ENCODE measurements around the gene RERG.

The RERG gene

DNA sequence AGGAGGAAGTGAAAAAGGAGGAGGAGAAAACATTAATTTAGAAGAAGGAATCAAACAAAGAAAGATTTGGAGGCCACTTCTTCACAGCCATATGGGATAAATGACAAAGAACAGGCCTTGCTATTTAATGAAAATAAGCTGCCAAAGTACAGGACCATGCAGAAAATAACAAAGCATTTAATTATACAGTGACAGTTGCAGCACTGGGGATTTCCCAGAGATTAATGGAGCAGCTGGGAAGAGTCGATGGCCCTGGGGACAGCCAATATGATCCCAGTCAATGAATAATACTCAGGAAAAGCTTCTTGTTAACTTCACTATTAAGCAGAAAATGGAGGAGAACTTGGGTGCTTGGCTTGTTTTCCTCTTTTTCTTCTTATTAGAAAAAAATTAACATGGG, 34.6 kb downstream of the RERG start:
- DNase-seq (no peak), ATAC-seq (no peak)

DNA sequence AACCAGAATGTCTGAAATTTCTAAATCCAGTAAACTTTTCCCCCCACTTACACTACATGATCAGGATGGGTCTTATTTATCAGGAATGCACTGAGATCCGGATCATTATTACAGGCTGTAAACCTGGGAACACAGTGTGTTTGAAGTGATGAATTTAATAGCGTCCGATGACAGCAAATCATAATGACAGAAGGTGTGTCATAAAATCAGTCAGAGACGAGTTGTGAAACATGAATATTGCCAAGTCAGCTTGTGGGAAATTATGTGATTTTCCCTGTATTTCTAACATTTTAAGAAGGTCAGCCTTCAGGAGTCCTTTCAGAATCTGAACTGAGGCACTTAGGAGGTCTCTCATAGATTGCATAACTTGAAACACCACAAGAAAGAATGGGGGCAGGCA, 36.7 kb downstream of the RERG start:
- ATAC-seq (no peak), DNase-seq (no peak)

DNA sequence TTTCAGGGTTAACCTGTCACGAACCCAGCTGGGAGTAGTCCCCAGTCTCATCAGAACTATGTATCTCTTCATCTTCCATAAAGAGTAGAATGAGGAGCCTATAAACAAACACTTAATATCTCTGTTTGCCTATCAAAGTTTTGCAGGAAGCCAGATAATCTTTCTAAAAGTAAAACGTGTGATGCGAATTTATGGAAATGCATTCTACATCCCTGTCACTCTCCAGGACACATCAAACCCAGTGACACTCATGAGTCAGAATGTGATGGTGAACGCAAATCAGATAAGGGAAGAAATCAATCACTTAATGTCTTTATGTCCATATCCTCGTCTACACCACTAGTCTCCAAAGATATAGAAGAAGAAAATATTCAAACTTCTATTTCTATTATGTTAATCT, 37.4 kb downstream of the RERG start:
- ATAC-seq (no peak), DNase-seq (no peak)

DNA sequence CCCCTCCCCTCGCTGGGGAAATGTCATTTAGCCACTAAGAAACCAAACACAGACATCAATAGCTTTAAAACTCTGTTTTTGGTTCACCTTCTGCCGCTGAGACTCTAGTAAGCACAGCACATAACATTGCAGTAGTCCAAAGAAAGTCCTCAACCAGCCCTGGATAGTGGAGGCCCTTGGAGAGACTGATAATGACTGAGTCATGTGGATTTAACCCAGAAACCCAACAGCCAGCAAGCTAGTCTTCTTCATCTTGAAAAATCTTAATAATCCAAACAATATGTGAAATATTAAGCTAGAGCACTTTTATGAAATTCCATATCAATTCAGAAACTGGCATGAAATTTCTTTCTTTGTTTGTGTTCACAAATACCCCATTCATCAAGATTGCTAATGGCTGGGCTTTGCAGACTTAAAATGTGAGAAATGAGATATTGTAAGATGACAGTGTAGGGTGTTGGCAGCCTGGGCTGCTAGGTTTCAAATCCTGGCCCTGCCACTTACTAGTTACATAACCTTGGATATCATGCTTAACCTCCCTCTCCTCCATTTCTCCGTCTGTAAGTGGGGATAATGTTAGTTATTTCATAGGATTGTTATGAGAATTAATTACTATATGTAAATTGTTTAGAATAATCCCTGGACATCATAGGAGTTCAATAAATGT, 40.1 kb downstream of the RERG start:
- ATAC-seq (no peak), DNase-seq (no peak)

DNA sequence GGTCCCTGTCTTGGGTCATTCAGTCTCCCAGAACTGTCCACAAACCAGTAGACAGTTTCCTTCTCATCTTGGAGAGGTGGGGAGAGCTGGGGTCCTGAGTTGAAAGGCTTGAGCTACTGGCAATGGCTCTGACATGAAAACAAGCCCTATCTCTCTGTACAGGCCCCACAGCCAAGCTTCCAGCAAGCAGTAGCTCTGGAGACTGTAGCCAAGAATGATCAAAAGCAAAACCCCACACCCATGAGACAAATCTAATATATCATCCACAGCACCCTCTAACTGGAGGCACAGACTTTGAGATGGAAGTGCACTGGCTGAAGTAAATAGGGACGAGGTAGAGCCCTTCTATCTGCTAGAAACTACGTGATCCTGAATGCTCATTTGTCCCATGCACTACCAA, 40.9 kb downstream of the RERG start:
- DNase-seq (no peak), ATAC-seq (no peak)

DNA sequence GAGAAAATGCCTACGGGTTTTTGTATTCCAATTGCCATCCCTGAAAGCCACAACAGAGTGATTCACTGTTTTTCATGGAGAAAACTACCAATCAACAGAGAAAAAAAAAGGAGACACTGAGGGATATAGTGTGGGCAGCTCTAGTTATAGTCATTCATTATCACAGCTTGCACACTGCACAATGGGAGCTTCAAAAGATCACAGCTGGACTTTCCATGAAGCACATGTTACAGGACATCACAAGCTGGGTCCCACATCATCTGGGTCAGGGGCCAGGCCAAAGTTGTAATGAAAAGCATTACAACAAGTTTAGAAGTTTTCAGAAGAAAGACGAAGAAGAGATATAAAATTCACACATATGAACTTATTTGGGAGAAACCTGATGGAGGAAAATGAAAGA, 41.5 kb downstream of the RERG start:
- ATAC-seq = no peak

DNA sequence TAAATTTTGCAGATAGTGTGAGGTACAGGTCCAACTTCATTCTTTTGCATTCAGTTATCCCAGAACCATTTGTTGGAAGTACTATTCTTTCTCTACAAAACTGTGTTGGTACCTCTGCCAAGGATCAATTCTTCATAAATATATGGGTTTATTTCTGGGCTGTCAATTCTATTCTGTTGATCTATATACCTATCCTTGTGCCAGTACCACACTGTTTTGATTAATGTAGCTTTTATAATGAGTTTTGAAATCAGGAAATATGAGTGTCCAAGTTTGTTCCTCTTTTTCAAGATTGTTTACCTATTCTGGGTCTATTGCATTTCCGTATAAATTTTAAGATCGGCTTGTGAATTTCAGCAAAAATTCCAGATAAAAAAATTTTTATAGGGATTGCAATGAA, 48.1 kb downstream of the RERG start:
- no peak for ATAC-seq

More for the DNA sequence above, 41.5 kb downstream of the RERG start:
- no peak for DNase-seq

DNA sequence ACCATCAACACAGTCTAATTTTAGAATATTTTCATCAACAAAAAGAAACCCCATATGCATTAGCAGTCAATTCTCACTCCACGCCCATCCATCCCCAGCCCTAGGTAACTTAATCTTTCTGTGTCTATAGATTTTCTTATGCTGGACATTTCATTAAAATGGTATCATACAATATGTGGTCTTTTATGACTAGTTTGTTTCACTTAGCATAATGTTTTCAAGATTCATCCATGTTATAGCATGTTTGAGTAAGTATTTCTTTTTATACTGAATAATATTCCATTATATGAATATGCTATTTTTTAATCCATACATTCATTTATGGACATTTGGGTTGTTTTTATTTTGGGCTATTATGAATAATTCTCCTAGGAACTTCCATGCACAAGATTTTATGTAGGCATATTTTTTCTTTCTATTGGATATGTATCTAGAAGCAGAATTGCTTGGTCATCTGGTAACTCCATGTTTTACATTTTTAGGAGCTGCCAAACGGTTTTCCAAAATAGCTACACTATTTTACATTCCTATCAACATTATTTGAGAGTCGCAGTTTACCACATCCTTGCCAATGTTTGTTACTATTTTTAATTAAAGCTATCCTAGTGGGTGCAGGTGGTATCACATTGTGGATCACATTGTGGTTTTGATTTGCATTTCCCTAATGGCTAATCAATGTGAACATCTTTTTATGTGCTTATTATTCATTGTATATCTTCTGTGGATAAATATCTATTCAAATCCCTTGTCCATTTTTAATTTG, 49.0 kb downstream of the RERG start:
- ATAC-seq (no peak), DNase-seq (no peak)

More for the DNA sequence above, 48.1 kb downstream of the RERG start:
- DNase-seq = no peak

DNA sequence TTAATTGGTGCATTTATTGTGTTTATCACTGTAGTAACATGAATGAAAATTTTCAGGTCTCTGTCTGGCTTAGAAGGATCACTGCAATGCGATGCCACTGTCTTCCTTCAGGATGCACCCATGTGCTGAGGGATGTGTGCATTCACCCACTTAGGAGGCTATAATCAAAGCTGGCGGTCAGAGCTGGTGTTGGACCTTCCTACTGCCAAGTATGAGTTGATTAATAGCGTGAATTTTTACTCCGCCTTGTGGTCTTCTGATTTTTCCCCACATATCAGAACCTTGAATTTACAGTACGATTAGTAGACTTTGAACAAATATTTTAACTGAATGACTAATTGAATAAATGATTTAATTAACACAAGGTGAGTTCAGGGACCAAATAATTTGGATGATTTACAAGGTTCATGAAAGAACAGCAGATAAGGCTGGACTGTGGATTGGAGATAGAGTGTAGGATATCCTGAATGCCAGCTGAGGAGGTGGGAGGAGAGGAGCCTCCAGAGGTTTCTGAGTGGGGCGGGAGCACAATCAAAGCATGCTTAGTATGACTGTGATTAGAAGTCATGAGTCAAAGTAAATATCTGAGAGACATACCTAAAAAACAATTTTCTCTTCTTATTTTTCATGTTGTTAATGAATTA, 50.1 kb downstream of the RERG start:
- DNase-seq = no peak
- no peak for ATAC-seq

DNA sequence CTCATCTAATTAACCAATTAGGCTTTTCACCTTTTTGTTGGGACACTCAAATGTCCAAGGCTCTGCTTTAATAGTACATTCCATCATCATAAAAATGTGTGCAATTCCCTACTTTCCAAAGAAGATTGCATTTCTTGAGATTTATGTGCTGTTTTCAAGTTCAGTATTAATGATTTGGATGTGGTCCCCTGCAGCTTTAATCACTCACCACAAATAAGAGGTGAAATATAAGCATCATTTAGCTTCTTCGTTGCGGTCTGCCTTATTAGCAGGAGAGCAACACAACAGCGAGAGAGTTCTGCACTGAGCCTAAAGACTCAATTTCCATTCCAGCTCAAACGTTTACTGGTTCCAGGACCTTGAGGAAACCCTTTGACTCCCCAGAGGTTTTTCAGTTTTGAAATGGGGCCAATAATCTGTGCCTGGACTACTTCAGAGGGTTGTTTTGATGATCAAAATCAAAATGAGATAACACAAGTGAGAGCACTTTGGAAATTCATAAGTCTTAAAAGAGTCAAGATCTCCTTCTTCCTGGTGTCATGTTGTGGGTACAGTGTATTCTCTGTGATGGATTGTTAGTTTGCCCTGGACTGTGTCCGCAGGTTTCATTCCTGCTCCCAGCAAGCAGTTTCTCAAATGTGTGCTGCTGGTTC, 53.1 kb downstream of the RERG start:
- ATAC-seq (no peak), DNase-seq (no peak)

DNA sequence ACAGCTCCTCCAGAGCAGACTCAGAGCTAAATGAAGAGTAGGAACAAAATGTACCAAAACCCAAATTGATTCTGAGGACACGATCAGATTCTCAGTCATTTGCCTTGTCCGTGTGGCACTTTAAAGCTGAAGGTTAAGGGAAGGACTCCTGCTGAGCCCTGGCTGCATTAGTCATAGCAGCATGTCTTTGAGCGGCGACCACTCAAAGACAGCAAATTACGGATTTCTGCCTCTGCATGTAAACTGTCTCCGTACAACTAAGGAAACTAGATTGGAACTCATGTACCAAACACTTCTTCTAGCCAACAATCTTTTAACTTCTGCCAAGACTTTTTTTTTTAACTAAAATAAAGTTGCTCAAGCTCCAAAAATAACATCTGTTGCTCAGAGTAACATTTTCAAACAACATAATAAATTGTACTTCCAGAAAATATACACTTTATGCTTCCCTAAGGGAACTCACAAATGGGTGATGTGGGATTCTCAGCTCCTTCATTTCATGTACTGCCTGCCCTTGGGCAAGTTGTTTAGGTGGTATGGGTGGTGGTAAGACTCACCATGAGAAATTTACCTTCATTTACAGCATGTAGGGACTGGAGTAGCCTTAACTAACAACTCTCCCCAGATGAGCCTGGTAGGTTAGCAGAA, 56.1 kb downstream of the RERG start:
- DNase-seq (no peak), ATAC-seq (no peak)

DNA sequence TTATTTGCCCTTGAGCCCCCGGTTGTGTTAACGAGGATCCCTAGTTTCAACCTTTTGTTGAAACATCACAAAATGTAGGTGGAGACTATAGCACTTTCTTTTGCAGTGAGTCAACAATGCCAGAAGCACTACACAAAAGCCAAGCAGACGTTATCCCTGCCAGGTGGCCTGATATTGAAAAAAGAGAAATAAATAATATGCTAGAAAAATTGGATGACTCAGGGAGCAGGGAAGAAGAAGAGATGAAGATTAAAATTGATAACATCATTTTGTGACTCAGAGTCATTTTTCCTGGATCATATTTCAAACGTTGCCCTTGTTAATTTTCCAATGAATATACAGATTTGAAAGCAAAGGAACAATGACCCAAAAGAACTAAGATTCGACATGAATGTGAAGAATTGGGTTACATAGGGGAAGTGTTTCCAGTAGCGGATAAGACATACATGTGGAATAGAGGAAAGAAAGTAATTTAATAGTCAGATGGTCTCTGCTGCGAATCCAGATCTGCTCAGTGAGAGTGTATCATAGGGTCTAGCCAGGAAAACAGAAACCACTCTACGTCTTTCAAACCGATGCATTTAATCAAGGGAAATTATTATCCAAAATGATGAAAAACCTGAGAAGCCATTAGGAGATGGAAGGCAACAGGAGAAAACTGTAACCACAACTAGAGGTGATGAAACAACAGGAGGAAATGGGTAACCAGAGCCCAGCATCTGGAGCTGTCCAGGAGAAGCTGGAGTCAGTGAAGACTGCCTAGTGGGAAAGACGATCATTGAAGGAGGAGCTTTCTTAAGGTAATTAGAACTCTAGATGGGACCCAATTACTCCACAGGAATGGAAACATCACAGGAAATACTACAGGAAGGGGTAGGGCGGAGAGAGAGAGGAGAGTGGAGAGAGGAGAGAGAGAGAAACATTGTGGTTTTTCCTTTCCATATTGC, 57.9 kb downstream of the RERG start:
- DNase-seq = no peak
- no peak for ATAC-seq

DNA sequence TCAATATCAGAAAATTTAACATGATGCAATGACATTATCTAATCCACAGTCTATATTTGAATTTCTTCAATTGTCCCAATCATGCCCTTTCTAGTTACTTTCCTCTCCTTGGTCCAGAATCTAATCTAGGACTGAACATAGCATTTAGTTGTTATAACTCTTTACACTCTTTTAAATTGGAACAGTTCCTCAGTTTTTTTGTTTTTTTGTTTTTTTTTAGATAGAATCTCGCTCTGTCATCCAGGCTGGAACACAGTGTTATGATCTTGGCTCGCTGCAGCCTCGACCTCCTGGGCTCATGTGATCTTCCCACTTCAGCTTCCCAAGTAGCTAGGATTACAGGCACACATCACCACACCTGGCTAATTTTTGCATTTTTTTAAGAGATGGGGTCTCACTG, 63.1 kb downstream of the RERG start:
- DNase-seq (no peak), ATAC-seq (no peak)

DNA sequence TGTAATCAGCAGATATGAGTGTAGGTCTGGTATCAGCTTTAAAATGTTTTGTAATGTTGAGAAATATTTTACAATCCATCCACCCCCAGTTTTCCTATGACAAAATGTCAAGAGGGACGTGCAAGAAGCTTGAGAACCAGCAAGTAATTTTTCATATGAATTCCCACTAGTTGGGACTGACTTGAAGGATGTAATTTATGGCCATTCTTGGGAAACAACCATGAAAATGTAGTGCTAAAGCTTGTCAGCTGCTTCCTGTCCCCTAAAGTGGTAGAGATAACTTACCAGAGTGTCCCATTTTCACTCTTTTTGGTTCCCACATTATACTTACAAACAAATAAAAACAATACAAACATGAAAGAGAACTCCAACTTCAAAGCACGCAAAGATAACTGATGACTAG, 63.9 kb downstream of the RERG start:
- DNase-seq = no peak
- ATAC-seq = no peak

DNA sequence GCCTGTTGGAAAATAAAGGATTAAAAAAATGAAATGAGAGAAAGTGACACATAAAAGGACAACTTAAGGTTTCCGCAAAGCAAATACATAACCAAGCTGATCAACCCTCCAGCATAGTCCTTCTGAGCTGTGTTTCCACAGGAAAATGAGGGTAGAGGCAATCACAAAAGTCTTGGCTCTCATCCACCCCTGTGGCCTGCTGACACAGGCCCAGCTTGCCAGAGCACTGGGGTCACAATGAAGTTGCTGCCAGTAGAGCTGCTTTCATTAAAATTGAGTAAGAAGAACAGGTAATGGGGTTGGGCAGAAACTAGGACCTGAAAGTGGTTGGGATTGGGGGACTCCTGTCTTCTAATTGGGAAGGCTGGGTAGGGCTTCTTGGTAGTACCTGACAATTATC, 65.9 kb downstream of the RERG start:
- DNase-seq = no peak
- ATAC-seq = no peak

DNA sequence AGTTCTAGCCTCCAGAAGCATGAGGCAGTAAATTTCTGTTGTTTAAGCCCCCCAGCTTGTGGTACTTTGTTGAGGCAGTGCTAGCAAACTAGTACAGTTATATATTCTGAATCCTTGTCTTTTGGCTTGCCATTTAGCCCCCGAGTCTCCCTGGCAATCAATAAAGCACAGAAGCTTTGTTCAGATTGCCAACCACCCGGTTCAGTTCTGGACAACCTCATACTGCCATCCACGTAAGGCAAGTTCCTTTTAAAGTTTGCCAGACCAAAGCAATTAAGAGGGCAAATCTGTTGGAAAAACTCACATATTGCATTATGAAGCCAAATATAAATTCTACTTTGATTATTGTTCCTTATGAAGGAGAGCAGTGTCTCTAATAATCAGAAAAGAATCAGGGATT, 67.1 kb downstream of the RERG start:
- no peak for DNase-seq
- ATAC-seq = no peak

DNA sequence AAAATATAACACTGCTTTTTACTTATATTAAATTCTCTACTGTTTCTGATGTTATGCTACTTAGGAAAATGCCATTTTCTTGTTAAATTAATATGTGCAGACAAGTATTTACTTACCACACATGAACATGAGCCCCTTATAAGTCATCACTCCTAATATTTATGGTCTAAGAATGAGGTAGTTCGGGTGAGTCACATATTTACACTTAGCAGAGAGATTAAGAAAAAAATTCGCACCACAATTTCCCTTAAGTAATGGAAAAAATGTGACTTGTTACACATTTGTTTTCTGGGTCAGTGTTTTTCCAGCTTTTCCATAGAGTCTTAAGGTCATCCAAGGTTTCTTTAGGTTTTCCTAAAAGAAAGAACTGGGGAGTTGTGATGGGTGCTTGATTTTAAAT, 68.3 kb downstream of the RERG start:
- ATAC-seq (no peak), DNase-seq (no peak)

DNA sequence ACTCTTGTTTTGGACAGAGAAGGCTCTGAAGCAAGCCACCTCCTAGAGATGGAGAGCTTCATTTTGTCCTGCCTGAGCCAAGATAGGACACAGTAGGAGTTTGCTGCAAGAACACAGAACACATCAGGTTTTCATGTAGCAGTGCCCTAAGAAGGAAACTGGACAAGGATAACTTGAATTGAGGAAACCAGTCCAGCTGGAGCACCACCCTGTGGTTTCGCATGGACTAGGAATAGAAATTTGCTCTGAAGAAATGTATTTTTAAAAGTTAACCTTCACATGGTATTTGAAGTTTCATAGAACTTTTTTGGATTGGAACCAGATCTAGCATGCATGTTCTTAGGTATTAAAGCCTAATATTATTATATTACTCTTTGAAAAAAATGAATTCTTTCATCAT, 68.8 kb downstream of the RERG start:
- ATAC-seq (no peak), DNase-seq (no peak)

DNA sequence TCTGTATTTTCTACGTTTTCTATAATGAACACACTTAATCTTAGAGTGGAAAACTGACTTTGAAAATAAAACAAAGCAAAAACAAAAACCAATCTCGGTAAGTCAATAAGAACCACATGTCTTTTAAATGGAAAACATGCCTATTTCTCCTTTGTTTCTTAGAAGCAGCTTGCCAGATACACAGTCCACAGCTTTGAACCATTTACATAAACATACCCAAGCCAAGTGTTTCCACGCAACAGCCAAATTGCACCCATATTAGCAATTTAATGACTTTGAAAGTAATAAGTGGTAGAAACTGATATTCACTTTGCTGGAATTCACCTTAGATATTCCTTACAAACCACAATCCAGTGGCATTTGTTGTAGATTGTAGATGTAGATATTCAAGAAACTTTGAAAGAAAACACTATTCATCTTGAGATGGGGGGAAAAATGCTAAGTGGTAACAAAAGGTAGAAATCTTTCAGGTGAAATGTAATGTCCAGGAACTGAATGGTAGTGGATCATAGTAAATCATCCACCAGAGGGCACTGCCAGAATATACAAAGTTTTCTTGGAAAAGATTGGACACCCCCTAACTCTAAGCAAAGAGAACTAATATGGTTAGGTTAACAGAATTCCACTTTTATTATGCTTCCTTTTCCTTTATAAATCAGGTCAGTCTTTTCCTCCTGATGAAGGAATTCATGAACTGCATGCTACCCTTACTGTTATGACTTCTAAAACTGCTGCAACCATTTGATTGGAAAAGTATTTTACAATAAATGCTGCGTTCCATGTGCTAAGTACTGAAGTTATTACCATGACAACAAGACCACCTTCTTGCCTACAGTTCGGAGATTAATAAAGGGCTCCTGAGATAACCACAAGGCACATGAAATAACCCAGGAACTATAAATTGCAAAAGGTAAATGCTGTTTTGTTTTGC, 69.8 kb downstream of the RERG start:
- no peak for DNase-seq

DNA sequence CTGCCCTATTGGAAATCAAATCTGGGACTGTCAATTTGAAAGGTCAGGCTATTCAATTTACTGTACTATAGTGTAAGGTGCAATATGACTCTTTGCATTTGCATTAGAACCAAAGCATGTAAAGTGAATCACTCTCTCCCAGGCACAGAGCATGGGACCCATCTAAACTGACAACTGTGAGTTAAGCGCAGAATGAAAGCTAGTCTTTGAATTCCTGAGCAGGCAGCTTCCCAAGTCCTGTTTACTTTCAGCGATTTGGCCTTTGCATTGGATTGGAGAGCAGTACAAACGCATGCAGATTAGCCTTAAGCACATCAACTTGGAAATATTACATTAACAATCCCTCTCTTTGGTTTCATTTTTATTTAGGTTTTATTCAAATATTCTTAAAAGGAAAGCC, 74.6 kb downstream of the RERG start:
- DNase-seq (no peak), ATAC-seq (peak; percentile 32)

More for the DNA sequence above, 69.8 kb downstream of the RERG start:
- ATAC-seq = no peak
